Body of pancreas (tissue), 4 donors: ENCODE data around the gene SFXN2. TPM values are rescaled to one million over a fixed set of nuclear protein-coding genes. Genes with fewer than 3 reads are reported as not detected.

ENCODE experiments used
- ATAC-seq: fragments of 150-250 bp; one replicate; pipeline ENCODE4 v1.9.1; 2016
- DNase-seq, 4 donors: peaks; one replicate each; pipeline ENCODE4 v3.0.0-alpha.2; 2019
- H3K27ac ChIP-seq, 4 donors: fragments of 200-600 bp; sonication (generic); 1 replicate in 3 of 4; 2 replicates in 1 of 4; pipeline versions ENCODE4 v1.5.1 to v1.6.1; 2016 to 2019; ENCODE audit warnings: mild to moderate bottlenecking in 1 of 4, mixed read lengths in 1 of 4, moderate library complexity in 1 of 4
- H3K27me3 ChIP-seq, 2 donors: fragments of 200-600 bp; sonication (generic); one replicate each; pipeline ENCODE4 v1.6.0; 2016; ENCODE audit warnings: mild to moderate bottlenecking in 1 of 2
- H3K36me3 ChIP-seq, 2 donors: fragments of 200-600 bp; sonication (generic); replicated peaks in 1 of 2; 2 replicates each; pipeline ENCODE4 v1.5.1; 2016; ENCODE audit warnings: low read depth in 2 of 2; ENCODE audit not compliant: insufficient read depth in 1 of 2
- H3K4me1 ChIP-seq: fragments of 200-600 bp; sonication (generic); one replicate; pipeline ENCODE4 v1.6.0; 2016
- H3K4me3 ChIP-seq, 2 donors: fragments of 200-600 bp; sonication (generic); 1 replicate in 1 of 2; 2 replicates in 1 of 2; pipeline ENCODE4 v1.5.1; 2016 to 2019
- H3K9me3 ChIP-seq, 3 donors: fragments of 200-600 bp; sonication (generic); 1 replicate in 2 of 3; 2 replicates in 1 of 3; pipeline ENCODE4 v1.5.1; 2016
- CTCF ChIP-seq, 7 experiments: fragments of 450-650 bp in 4 of 7; fragments of 200-600 bp in 3 of 7; sonication (generic) in 3 of 7; IDR thresholded peaks; one replicate each; pipeline ENCODE4 v1.5.1; 2016 to 2019; ENCODE audit warnings: antibody characterized with exemption in 7 of 7
- POLR2A ChIP-seq, 3 donors: fragments of 450-650 bp; IDR thresholded peaks; one replicate each; pipeline ENCODE4 v1.6.1; 2016; ENCODE audit warnings: antibody characterized with exemption in 3 of 3, mild to moderate bottlenecking in 2 of 3
- whole genome bisulfite sequencing, 2 donors: methylation state at CpG; one replicate each; pipeline ENCODE4 v1.1.5; 2017; 5-methylcytosine and 5-hydroxymethylcytosine counted together
- intact Hi-C: fragments of 100-400 bp; cut with DNase I; formaldehyde crosslinking; loops from one replicate; pipeline ENCODE4 v1.15.1; 2023
- total RNA-seq, 2 donors: library from RNA; depleted of rRNA; stranded (reverse); fragments of >200 nt; gene quantifications; one replicate each; pipeline ENCODE4 v1.1.0, GENCODE V29; 2016

The SFXN2 gene
- total RNA-seq, 2 donors from 2014 or later: 2.1 to 7.3 TPM

DNA sequence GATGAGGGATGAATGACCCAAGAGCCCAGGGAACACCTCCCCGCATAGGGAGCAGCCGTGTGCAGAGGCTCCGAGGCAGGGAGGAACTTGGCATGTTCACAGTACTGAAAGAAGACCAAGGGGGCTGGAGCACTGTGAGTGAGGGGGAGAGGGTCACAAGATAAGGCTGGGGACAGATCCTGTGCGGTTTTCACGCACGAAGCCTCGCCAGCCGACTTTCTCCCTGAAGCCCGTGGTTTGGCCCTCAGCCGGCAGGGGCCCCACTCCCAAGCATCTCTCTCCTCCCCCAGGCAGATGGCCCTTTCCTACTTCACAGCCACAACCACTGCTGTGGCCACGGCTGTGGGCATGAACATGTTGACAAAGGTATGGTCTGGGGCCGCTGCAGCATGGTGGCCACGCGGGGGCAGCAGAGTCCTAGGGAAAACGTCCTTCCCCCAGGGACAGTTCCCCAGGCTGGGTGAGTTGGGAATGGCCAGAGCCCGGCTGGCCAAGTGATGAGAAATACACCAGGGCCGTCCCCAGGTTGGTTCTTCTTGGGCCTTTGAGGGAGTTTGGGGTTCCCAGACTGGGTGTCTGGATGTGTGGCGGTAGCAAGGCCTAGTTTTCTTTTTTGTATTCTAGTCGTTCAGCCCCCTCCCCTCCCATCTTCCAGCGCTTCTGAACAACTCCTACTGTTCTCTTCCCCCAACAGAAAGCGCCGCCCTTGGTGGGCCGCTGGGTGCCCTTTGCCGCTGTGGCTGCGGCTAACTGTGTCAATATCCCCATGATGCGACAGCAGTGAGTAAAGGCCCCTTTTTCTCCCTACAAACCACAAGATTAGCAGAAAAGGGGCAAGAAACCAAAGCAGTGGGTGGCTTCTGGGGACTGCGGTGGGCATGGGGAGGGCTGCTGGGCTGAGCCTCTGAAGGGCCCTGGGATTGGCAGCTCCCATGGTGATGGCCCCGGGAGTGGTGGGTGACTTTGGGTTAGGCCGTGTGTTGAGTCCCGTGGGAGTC, 14.9 kb downstream of the SFXN2 start:
- ATAC-seq (peak; percentile 95), DNase-seq (peak; percentile 83 to 87 (median 86))
- H3K4me3 ChIP-seq: no peak overlapping the region
- TF ChIP-seq CTCF (IDR thresholded peaks at IDR 0.05) (peak; percentile 52 to 90 (median 85)), POLR2A (IDR thresholded peaks at IDR 0.05) (no peak)
- no peaks in the 10 kb centered on the region for H3K9me3 ChIP-seq
- H3K4me1 ChIP-seq: no peaks in the 10 kb centered on the region
- H3K27me3 ChIP-seq: no peaks in the 10 kb centered on the region
- no peak overlapping the region for H3K27ac ChIP-seq
- H3K36me3 ChIP-seq: peaks cover 0 to 8% of the 10 kb centered on the region in 2 donors
- intact Hi-C loops: loop anchor here (10.0 kb wide), 1 partner anchor 175 kb away; no protein-coding TSS in a partner anchor
- WGBS, 2 donors: 55 to 58% methylated on average over 25 to 30 of the region's 30 CpGs

GRCh38 chr10:102731222-102731800, 16.9 kb downstream of the SFXN2 start:
- H3K36me3 ChIP-seq: peaks cover 0 to 8% of the 10 kb centered on the region in 2 donors
- TF ChIP-seq POLR2A (IDR thresholded peaks at IDR 0.05): no peak
- TF ChIP-seq CTCF (IDR thresholded peaks at IDR 0.05): no peak
- intact Hi-C loops: no loop called here
- 63 to 73% methylated on average over 5 of the region's 5 CpGs for WGBS, 2 donors
- H3K27me3 ChIP-seq: no peaks in the 10 kb centered on the region
- no peak overlapping the region for H3K27ac ChIP-seq
- no peaks in the 10 kb centered on the region for H3K9me3 ChIP-seq
- DNase-seq (no peak), ATAC-seq (no peak)
- H3K4me1 ChIP-seq: no peaks in the 10 kb centered on the region
- no peak overlapping the region for H3K4me3 ChIP-seq

GRCh38 chr10:102732661-102733060, 18.2 kb downstream of the SFXN2 start:
- no peaks in the 10 kb centered on the region for H3K9me3 ChIP-seq
- H3K27ac ChIP-seq: no peak overlapping the region
- H3K27me3 ChIP-seq: no peaks in the 10 kb centered on the region
- DNase-seq (no peak), ATAC-seq (no peak)
- intact Hi-C loops: no loop called here
- no peaks in the 10 kb centered on the region for H3K4me1 ChIP-seq
- peaks cover 0 to 8% of the 10 kb centered on the region in 2 donors for H3K36me3 ChIP-seq
- no peak overlapping the region for H3K4me3 ChIP-seq
- TF ChIP-seq CTCF (IDR thresholded peaks at IDR 0.05): no peak
- no peak for TF ChIP-seq POLR2A (IDR thresholded peaks at IDR 0.05)
- WGBS, 2 donors: 83% methylated on average over 1 of the region's 1 CpG; no CpG with 5 or more reads in 1 of the 2 donors

DNA sequence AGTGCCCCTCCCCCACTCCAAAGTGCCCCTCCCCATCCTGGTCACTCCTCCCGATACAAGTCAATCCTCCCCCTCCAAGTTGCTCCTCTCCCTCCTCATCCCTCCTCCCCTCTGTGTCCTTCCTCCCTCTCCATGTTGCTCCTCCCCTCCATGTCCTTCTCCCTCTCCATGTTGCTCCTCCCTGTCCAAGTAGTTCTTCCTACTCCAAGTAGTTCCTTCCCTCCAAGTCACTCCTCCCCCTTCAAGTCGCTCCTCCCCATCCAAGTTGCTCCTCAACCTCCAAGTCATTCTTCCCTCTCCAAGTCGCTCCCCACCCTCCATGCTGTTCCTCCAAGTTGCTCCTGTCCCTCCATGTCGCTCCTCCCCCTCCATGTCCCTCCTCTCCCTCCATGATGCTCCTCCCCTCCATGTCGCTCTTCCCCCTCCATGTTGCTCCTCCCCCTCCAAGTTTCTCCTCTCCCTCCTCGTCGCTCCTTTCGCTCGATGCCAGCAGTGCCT, 20.7 kb downstream of the SFXN2 start:
- DNase-seq (peak in 3 of 4 donors; percentile 33 to 48 (median 36)), ATAC-seq (peak; percentile 70)
- Histone ChIP-seq H3K9me3 (no peaks in the 10 kb centered on the region), H3K4me1 (no peaks in the 10 kb centered on the region), H3K27ac (no peak overlapping the region), H3K27me3 (no peaks in the 10 kb centered on the region), H3K36me3 (peaks cover 0 to 9% of the 10 kb centered on the region in 2 donors), H3K4me3 (no peak overlapping the region)
- intact Hi-C loops: no loop called here
- 83 to 84% methylated on average over 9 of the region's 9 CpGs for whole genome bisulfite sequencing, 2 donors
- TF ChIP-seq CTCF (IDR thresholded peaks at IDR 0.05) (no peak), POLR2A (IDR thresholded peaks at IDR 0.05) (no peak)
